BE2C (cell line): ENCODE data around the gene CFAP107.
"Not testable (repeated sequence)": the region's sequence is repeated elsewhere in the genome, so short reads cannot be mapped to it uniquely, and the experiment has no call there.

Source experiments
- DNase-seq: peaks from one replicate; pipeline ENCODE4 v3.0.0-alpha.2; 2020
- H3K27me3 ChIP-seq: fragments of 250-450 bp; sonication (Bioruptor Pico); 2 replicates; pipeline ENCODE4 v1.5.1; 2020; ENCODE audit warnings: mild to moderate bottlenecking
- H3K36me3 ChIP-seq: fragments of 250-450 bp; sonication (Bioruptor Pico); 2 replicates; pipeline ENCODE4 v1.5.1; 2020; ENCODE audit warnings: mild to moderate bottlenecking
- H3K4me1 ChIP-seq: fragments of 250-450 bp; sonication (Bioruptor Pico); 2 replicates; pipeline ENCODE4 v1.5.1; 2020
- H3K4me3 ChIP-seq: 2 replicates; pipeline ENCODE4 v1.5.1; 2011; ENCODE audit warnings: low read depth, low read length
- H3K9me3 ChIP-seq: fragments of 250-450 bp; sonication (Bioruptor Pico); 2 replicates; pipeline ENCODE4 v1.5.1; 2020
- CTCF ChIP-seq: IDR thresholded peaks from 2 replicates; pipeline ENCODE4 v1.5.1; 2012; ENCODE audit warnings: mild to moderate bottlenecking, low read depth, low read length

Gene CFAP107

GRCh38 chr1:12714710-12715475 lies 31.1 kb upstream of the CFAP107 start:
- Histone ChIP-seq H3K36me3 (no peaks in the 10 kb centered on the region), H3K4me1 (no peaks in the 10 kb centered on the region), H3K4me3 (no peak overlapping the region), H3K9me3 (no peaks in the 10 kb centered on the region), H3K27me3 (no peaks in the 10 kb centered on the region)
- no peak for DNase-seq
- TF ChIP-seq CTCF, result no peak

GRCh38 chr1:12715896-12716437 lies 30.0 kb upstream of the CFAP107 start, which contains the start of gene AADACL3:
AADACL3 (plus strand) TSS chr1:12716110; CDS start chr1:12716177, 67 bp downstream.
- Histone ChIP-seq H3K9me3 (no peaks in the 10 kb centered on the region), H3K4me3 (no peak within 1 kb of the TSS), H3K4me1 (no peaks in the 10 kb centered on the region), H3K36me3 (no peaks in the 10 kb centered on the region), H3K27me3 (no peaks in the 10 kb centered on the region)
- no peak for TF ChIP-seq CTCF
- DNase-seq, result no peak

GRCh38 chr1:12717301-12717838 lies 28.6 kb upstream of the CFAP107 start:
- Histone ChIP-seq H3K4me3 (no peak overlapping the region), H3K36me3 (no peaks in the 10 kb centered on the region), H3K9me3 (no peaks in the 10 kb centered on the region), H3K27me3 (no peaks in the 10 kb centered on the region), H3K4me1 (no peaks in the 10 kb centered on the region)
- TF ChIP-seq CTCF, result no peak
- no peak for DNase-seq

GRCh38 chr1:12722626-12723025 lies 23.4 kb upstream of the CFAP107 start:
- TF ChIP-seq CTCF, result no peak
- no peak for DNase-seq
- Histone ChIP-seq H3K4me1 (no peaks in the 10 kb centered on the region), H3K4me3 (no peak overlapping the region), H3K36me3 (no peaks in the 10 kb centered on the region), H3K9me3 (no peaks in the 10 kb centered on the region), H3K27me3 (no peaks in the 10 kb centered on the region)

- Histone ChIP-seq H3K4me1 (no peaks in the 10 kb centered on the region), H3K9me3 (no peaks in the 10 kb centered on the region), H3K36me3 (no peaks in the 10 kb centered on the region), H3K4me3 (no peak overlapping the region), H3K27me3 (no peaks in the 10 kb centered on the region)
- DNase-seq, result no peak
- TF ChIP-seq CTCF, result no peak
Measured at GRCh38 chr1:12728391-12728790, 17.6 kb upstream of the CFAP107 start.

GRCh38 chr1:12730156-12730555 lies 15.8 kb upstream of the CFAP107 start:
- no peaks in the 10 kb centered on the region for H3K27me3 ChIP-seq
- TF ChIP-seq CTCF, result no peak
- no peaks in the 10 kb centered on the region for H3K36me3 ChIP-seq
- no peak for DNase-seq
- no peaks in the 10 kb centered on the region for H3K9me3 ChIP-seq
- H3K4me1 ChIP-seq, result no peaks in the 10 kb centered on the region
- H3K4me3 ChIP-seq, result no peak overlapping the region

- H3K36me3 ChIP-seq, H3K4me1 ChIP-seq, H3K9me3 ChIP-seq, H3K4me3 ChIP-seq, DNase-seq, H3K27me3 ChIP-seq: not testable (repeated sequence)
Measured at GRCh38 chr1:12731084-12731483, 14.9 kb upstream of the CFAP107 start.
